ENCODE measurements around the gene IL15RA. TPM values are rescaled to one million over a fixed set of nuclear protein-coding genes. Genes with fewer than 3 reads are reported as not detected.

IL15RA gene
- total RNA-seq, 1 experiment from 2014 or later = 1.9 TPM

- Mint-ChIP-seq H3K27me3 (ENCODE audit: low read depth) (no peaks in the 10 kb centered on the region), H3K4me3 (no peak overlapping the region), H3K9me3 (no peaks in the 10 kb centered on the region), H3K36me3 (no peaks in the 10 kb centered on the region), H3K4me1 (peaks cover 36% of the 10 kb centered on the region), H3K27ac (no peak overlapping the region)
- TF ChIP-seq NFATC4 (CRISPR knock-in tag; IDR thresholded peaks at IDR 0.05) = no peak
- TF ChIP-seq ZNF416 (CRISPR knock-in tag; IDR thresholded peaks at IDR 0.05) = no peak
- TF ChIP-seq CDX4 (CRISPR knock-in tag; IDR thresholded peaks at IDR 0.05; ENCODE audit: borderline replicate concordance) = no peak
- TF ChIP-seq NR1H2 (CRISPR knock-in tag; IDR thresholded peaks at IDR 0.05) = no peak
- TF ChIP-seq MLX (CRISPR knock-in tag; IDR thresholded peaks at IDR 0.05) = no peak
- no peak for TF ChIP-seq ETV6 (CRISPR knock-in tag; IDR thresholded peaks at IDR 0.05)
- no peak for TF ChIP-seq NFYB (CRISPR knock-in tag; conservative IDR thresholded peaks at IDR 0.05; ENCODE audit: low read depth)
- TF ChIP-seq SMAD3 (CRISPR knock-in tag; IDR thresholded peaks at IDR 0.05; ENCODE audit: borderline replicate concordance) = no peak
- TF ChIP-seq ZSCAN18 (CRISPR knock-in tag; IDR thresholded peaks at IDR 0.05) = no peak
- TF ChIP-seq FOXP4 (CRISPR knock-in tag; IDR thresholded peaks at IDR 0.05) = no peak
- no peak for TF ChIP-seq TCF7 (CRISPR knock-in tag; IDR thresholded peaks at IDR 0.05; ENCODE audit: low read depth)
- TF ChIP-seq HMGXB4 (CRISPR knock-in tag; IDR thresholded peaks at IDR 0.05) = no peak
- no peak for TF ChIP-seq ZNF263 (CRISPR knock-in tag; IDR thresholded peaks at IDR 0.05; ENCODE audit: low read depth)
- no peak for TF ChIP-seq ZNF425 (CRISPR knock-in tag; conservative IDR thresholded peaks at IDR 0.05)
- POLR2A ChIA-PET = interaction anchor here (1.6 kb wide), 1 partner anchor 258 kb away, joined by 5 read pairs; the partner anchor contains the start of gene PFKFB3
- CTCF ChIA-PET = interaction anchor here (0.5 to 2.0 kb wide), 4 partner anchors 142 to 416 kb away, joined by 3 to 8 read pairs (median 4); partner anchors contain the start of gene PFKFB3
- ATAC-seq (no peak), DNase-seq (ENCODE audit: low spot score) (no peak)
These were observed 32.8 kb downstream of the IL15RA start for GRCh38 chr10:5944389-5945189.

GRCh38 chr10:5943536-5943935 lies 33.8 kb downstream of the IL15RA start:
- Mint-ChIP-seq H3K27ac (peak overlapping the region; percentile 65), H3K4me1 (peaks cover 33% of the 10 kb centered on the region), H3K4me3 (no peak overlapping the region), H3K9me3 (no peaks in the 10 kb centered on the region), H3K27me3 (ENCODE audit: low read depth) (no peaks in the 10 kb centered on the region), H3K36me3 (peaks cover 3% of the 10 kb centered on the region)
- ChIA-PET CTCF (interaction anchor here (0.6 to 2.0 kb wide), 3 partner anchors 54 to 355 kb away, joined by 3 to 8 read pairs (median 4); partner anchors contain the start of genes ANKRD16 and FBH1), POLR2A (interaction anchor here (1.6 kb wide), 1 partner anchor 259 kb away, joined by 5 read pairs; the partner anchor contains the start of gene PFKFB3)
- ATAC-seq (peak; percentile 45), DNase-seq (ENCODE audit: low spot score) (peak; percentile 28)
- TF ChIP-seq ZNF232 (CRISPR knock-in tag; IDR thresholded peaks at IDR 0.05) = no peak

Data from WTC11 (cell line).